HL-60 (cell line): ENCODE results near the gene NAV2.

ENCODE experiments used
- DNase-seq, 2 experiments: peaks; one replicate each; pipeline ENCODE4 v3.0.0-alpha.2; 2010 to 2020; ENCODE audit warnings: low read depth in 1 of 2, low spot score in 1 of 2
- H3K27ac ChIP-seq: fragments of 250-450 bp; sonication (Bioruptor Pico); replicated peaks from 2 replicates; pipeline ENCODE4 v1.5.1; 2020; ENCODE audit warnings: mild to moderate bottlenecking, moderate library complexity
- H3K27me3 ChIP-seq: fragments of 250-450 bp; sonication (Bioruptor Pico); 2 replicates; pipeline ENCODE4 v1.5.1; 2021; ENCODE audit warnings: mild to moderate bottlenecking, moderate library complexity; ENCODE audit not compliant: insufficient read depth, poor library complexity, severe bottlenecking
- H3K4me3 ChIP-seq: replicated peaks from 2 replicates; pipeline ENCODE4 v1.5.1; 2011; ENCODE audit warnings: mild to moderate bottlenecking, control low read depth, low read length; ENCODE audit not compliant: insufficient read depth
- GABPA ChIP-seq: IDR thresholded peaks from 2 replicates; pipeline ENCODE4 v1.6.1; 2012; ENCODE audit warnings: low read depth
- POLR2AphosphoS5 ChIP-seq: IDR thresholded peaks from 2 replicates; pipeline ENCODE4 v1.6.1; 2012; ENCODE audit warnings: low read depth
- SPI1 ChIP-seq: IDR thresholded peaks from 2 replicates; pipeline ENCODE4 v1.6.1; 2012; ENCODE audit warnings: low read depth, mild to moderate bottlenecking, borderline replicate concordance
- TF ChIP-seq, protein P1 (sequence below): IDR thresholded peaks from 2 replicates; pipeline ENCODE4 v1.6.1; 2012; ENCODE audit warnings: low read depth; ENCODE audit not compliant: insufficient replicate concordance
- TF ChIP-seq, protein P2 (sequence below): IDR thresholded peaks from one replicate; pipeline ENCODE4 v1.5.1; 2011; ENCODE audit warnings: low read length, control low read depth, inconsistent platforms; ENCODE audit not compliant: insufficient read depth

NAV2 gene

DNA sequence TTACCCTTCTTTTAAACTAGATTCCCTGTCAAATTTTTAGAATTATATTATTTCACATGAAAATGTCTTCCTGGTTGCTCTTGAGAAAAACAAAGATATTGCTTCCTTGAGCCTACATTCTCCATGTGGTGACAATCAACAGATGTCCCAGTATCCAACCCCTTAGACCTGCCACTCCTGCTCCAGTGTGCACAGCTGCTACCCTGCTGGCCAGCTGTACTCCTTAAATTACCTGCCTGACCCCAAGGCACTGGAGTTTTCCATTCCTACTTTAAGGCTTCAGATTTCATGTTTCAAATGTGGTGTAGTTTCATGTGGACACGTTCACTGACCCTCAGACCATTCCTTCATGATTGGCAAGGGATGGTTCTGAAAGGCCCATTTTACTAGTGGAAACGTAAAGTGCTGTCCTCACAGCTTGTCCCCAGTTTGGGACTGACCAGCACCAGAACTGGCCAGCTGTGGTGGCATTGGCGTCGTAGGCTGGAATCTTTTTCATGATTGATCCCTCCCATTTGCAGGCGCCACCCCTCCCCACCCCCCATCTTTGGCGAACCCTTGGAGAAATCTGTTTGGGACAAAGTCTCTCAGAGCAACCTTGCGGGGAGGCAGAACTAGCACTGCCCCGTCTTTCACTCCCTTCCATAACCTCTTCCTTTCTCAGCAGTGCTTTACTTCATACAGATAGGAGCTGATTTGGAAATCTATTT is 324.1 kb downstream of the NAV2 start:
- no peak overlapping the region for H3K4me3 ChIP-seq
- no peak overlapping the region for H3K27ac ChIP-seq
- TF ChIP-seq GABPA (no peak), SPI1 (no peak), POLR2AphosphoS5 (no peak)
- TF ChIP-seq, protein P1, sequence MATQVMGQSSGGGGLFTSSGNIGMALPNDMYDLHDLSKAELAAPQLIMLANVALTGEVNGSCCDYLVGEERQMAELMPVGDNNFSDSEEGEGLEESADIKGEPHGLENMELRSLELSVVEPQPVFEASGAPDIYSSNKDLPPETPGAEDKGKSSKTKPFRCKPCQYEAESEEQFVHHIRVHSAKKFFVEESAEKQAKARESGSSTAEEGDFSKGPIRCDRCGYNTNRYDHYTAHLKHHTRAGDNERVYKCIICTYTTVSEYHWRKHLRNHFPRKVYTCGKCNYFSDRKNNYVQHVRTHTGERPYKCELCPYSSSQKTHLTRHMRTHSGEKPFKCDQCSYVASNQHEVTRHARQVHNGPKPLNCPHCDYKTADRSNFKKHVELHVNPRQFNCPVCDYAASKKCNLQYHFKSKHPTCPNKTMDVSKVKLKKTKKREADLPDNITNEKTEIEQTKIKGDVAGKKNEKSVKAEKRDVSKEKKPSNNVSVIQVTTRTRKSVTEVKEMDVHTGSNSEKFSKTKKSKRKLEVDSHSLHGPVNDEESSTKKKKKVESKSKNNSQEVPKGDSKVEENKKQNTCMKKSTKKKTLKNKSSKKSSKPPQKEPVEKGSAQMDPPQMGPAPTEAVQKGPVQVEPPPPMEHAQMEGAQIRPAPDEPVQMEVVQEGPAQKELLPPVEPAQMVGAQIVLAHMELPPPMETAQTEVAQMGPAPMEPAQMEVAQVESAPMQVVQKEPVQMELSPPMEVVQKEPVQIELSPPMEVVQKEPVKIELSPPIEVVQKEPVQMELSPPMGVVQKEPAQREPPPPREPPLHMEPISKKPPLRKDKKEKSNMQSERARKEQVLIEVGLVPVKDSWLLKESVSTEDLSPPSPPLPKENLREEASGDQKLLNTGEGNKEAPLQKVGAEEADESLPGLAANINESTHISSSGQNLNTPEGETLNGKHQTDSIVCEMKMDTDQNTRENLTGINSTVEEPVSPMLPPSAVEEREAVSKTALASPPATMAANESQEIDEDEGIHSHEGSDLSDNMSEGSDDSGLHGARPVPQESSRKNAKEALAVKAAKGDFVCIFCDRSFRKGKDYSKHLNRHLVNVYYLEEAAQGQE: no peak
- TF ChIP-seq, protein P2, sequence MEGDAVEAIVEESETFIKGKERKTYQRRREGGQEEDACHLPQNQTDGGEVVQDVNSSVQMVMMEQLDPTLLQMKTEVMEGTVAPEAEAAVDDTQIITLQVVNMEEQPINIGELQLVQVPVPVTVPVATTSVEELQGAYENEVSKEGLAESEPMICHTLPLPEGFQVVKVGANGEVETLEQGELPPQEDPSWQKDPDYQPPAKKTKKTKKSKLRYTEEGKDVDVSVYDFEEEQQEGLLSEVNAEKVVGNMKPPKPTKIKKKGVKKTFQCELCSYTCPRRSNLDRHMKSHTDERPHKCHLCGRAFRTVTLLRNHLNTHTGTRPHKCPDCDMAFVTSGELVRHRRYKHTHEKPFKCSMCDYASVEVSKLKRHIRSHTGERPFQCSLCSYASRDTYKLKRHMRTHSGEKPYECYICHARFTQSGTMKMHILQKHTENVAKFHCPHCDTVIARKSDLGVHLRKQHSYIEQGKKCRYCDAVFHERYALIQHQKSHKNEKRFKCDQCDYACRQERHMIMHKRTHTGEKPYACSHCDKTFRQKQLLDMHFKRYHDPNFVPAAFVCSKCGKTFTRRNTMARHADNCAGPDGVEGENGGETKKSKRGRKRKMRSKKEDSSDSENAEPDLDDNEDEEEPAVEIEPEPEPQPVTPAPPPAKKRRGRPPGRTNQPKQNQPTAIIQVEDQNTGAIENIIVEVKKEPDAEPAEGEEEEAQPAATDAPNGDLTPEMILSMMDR: no peak
- H3K27me3 ChIP-seq: no peaks in the 10 kb centered on the region
- no peak for DNase-seq

DNA sequence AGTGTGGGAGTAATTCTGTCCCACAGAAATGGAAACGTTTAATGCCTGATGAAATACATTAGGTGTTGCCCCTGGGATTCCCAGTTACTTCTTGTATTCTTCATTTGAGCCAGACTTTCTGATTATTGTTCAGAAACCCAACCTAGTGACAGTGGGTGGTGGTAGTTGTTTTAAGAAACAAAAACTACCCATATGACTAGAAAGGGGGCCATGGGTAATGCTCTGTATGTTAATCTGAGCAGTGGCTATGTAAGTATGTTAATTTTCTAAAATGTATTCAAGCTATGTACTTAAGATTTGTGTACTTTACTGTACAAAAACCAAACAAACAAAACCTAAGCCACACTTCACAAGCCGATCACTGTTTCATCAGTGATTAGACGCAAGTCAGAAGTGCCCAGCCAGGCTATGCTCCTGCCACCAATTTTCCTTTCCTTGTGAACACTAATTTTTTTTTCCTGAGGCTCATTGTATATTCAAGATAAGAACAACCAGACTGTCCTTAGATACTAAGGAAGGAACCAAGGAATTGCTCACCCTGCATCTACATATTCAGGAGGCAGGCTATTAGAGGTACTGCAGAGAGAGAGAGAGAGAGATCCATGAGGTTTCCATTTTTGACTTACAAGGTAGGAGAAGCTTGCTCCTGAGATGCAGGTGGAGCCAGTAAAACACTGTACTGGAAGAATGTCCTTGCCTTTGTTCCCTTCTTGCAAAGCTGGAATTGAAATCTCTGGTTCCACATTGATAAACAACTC is 324.9 kb downstream of the NAV2 start:
- TF ChIP-seq, protein P2: no peak
- TF ChIP-seq, protein P1: no peak
- no peak for TF ChIP-seq POLR2AphosphoS5
- no peak for TF ChIP-seq GABPA
- Histone ChIP-seq H3K4me3 (no peak overlapping the region), H3K27ac (no peak overlapping the region), H3K27me3 (no peaks in the 10 kb centered on the region)
- DNase-seq: no peak

DNA sequence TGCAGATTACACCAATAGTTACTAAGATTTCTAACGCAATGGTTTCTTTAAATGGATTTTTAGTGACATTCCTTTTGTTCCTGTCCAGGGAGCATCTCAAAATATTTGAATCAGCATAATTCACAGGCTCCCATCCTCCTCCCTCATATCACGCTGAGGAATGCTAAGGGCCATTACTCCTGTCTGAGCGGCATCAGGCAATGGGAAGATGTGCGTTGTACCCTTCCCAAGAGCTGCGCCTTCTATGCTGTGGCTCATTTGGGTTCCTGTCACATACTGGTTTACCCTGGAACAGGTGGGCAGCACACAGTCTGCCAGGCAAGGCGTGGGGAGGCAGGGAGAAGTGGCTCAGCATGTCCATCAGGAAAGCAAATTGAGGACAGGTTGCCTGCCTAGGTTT is 325.8 kb downstream of the NAV2 start:
- DNase-seq: no peak
- Histone ChIP-seq H3K27me3 (no peaks in the 10 kb centered on the region), H3K4me3 (no peak overlapping the region), H3K27ac (no peak overlapping the region)
- TF ChIP-seq, protein P1: no peak
- no peak for TF ChIP-seq GABPA
- no peak for TF ChIP-seq SPI1
- no peak for TF ChIP-seq POLR2AphosphoS5
